ENCODE measurements around the gene ADAM23. TPM values are rescaled to one million over a fixed set of nuclear protein-coding genes. Genes with fewer than 3 reads are reported as not detected.

The ADAM23 gene
- total and polyA plus RNA-seq, 2 of the 13 experiments (the other 11 are each of a cell fraction or from before 2014, with no cell fraction given), result 0.04 TPM; not detected in 1

GRCh38 chr2:206585335-206585734 lies 142.0 kb downstream of the ADAM23 start:
- H4K20me1 ChIP-seq (ENCODE audit: insufficient read depth, low read length), result no peaks in the 10 kb centered on the region
- H3K4me3 ChIP-seq (replicated peaks in 1 of 3; ENCODE audit: insufficient read depth in 1 of 3, low read depth in 2 of 3, low read length in 3 of 3), result no peak overlapping the region
- no peak overlapping the region for H3K4me2 ChIP-seq (ENCODE audit: low read depth, low read length)
- POLR2A ChIA-PET, result no interaction called here
- CTCF ChIA-PET (ENCODE audit: low intra/inter-chr PET ratio, low total read pairs), result no interaction called here
- no peaks in the 10 kb centered on the region for H3K9me3 ChIP-seq (ENCODE audit: low read length)
- 51% methylated on average over 2 of the region's 2 CpGs for WGBS (ENCODE audit: low lambda C conversion rate)
- no peaks in the 10 kb centered on the region for H3K79me2 ChIP-seq (ENCODE audit: insufficient read depth, low read length)
- FAIRE-seq (no peak), ATAC-seq (no peak), DNase-seq (ENCODE audit: low spot score) (no peak)
- in situ Hi-C loops (cut with HindIII; ENCODE audit: extremely low pct_ligation_motif_present, low pct_unique_long_range_greater_than_20kb) (no loop called here), intact Hi-C loops (cut with micrococcal nuclease; ENCODE audit: unreplicated experiment) (no loop called here)
- H2AFZ ChIP-seq (ENCODE audit: low read length), result no peak overlapping the region
- no peak overlapping the region for H3K27ac ChIP-seq (ENCODE audit: extremely low read length, insufficient read depth, low read length)
- H3K36me3 ChIP-seq (replicated peaks in 1 of 2; ENCODE audit: control insufficient read depth in 1 of 2, insufficient read depth in 2 of 2, low read length in 2 of 2), result no peaks in the 10 kb centered on the region
- H3K27me3 ChIP-seq (ENCODE audit: control insufficient read depth in 1 of 2, insufficient read depth in 2 of 2, low read length in 2 of 2), result peaks cover 0 to 14% of the 10 kb centered on the region in 2 experiments; a peak in 2 of 5 replicates
- no TSS peak for BruUV-seq (replicated peaks)
- TF ChIP-seq AHR (CRISPR knock-in tag; IDR thresholded peaks at IDR 0.05), result no peak
- TF ChIP-seq HMG20A (CRISPR knock-in tag; IDR thresholded peaks at IDR 0.05; ENCODE audit: borderline replicate concordance), result no peak
- TF ChIP-seq RFXAP (CRISPR knock-in tag; IDR thresholded peaks at IDR 0.05; ENCODE audit: borderline replicate concordance), result no peak
- TF ChIP-seq TSC22D2 (CRISPR knock-in tag; IDR thresholded peaks at IDR 0.05; ENCODE audit: borderline replicate concordance), result no peak
- TF ChIP-seq NR3C1 (CRISPR knock-in tag; IDR thresholded peaks at IDR 0.05), result no peak
- no peak for TF ChIP-seq MIER3 (CRISPR knock-in tag; IDR thresholded peaks at IDR 0.05; ENCODE audit: borderline replicate concordance)
- TF ChIP-seq ZNF20 (CRISPR knock-in tag; IDR thresholded peaks at IDR 0.05), result no peak
- H3K4me1 ChIP-seq (ENCODE audit: insufficient read depth, low read length), result no peaks in the 10 kb centered on the region
- H3K9ac ChIP-seq (ENCODE audit: insufficient read depth, low read depth, low read length), result no peak overlapping the region

- Histone ChIP-seq H3K79me2 (ENCODE audit: insufficient read depth, low read length) (no peaks in the 10 kb centered on the region), H3K4me3 (replicated peaks in 1 of 3; ENCODE audit: insufficient read depth in 1 of 3, low read depth in 2 of 3, low read length in 3 of 3) (no peak overlapping the region), H2AFZ (ENCODE audit: low read length) (no peak overlapping the region), H3K27ac (ENCODE audit: extremely low read length, insufficient read depth, low read length) (no peak overlapping the region), H3K36me3 (replicated peaks in 1 of 2; ENCODE audit: control insufficient read depth in 1 of 2, insufficient read depth in 2 of 2, low read length in 2 of 2) (no peaks in the 10 kb centered on the region), H3K9ac (ENCODE audit: insufficient read depth, low read depth, low read length) (no peak overlapping the region), H3K4me1 (ENCODE audit: insufficient read depth, low read length) (no peaks in the 10 kb centered on the region), H3K4me2 (ENCODE audit: low read depth, low read length) (no peak overlapping the region), H3K27me3 (ENCODE audit: control insufficient read depth in 1 of 2, insufficient read depth in 2 of 2, low read length in 2 of 2) (peaks cover 0 to 14% of the 10 kb centered on the region in 2 experiments; a peak in 2 of 5 replicates), H3K9me3 (ENCODE audit: low read length) (no peaks in the 10 kb centered on the region), H4K20me1 (ENCODE audit: insufficient read depth, low read length) (no peaks in the 10 kb centered on the region)
- in situ Hi-C loops (cut with HindIII; ENCODE audit: extremely low pct_ligation_motif_present, low pct_unique_long_range_greater_than_20kb) (no loop called here), intact Hi-C loops (cut with micrococcal nuclease; ENCODE audit: unreplicated experiment) (no loop called here)
- FAIRE-seq (no peak), ATAC-seq (no peak), DNase-seq (ENCODE audit: low spot score) (no peak)
- ChIA-PET CTCF (ENCODE audit: low intra/inter-chr PET ratio, low total read pairs) (no interaction called here), POLR2A (no interaction called here)
- TF ChIP-seq ZNF749 (CRISPR knock-in tag; IDR thresholded peaks at IDR 0.05; ENCODE audit: borderline replicate concordance) (no peak), ZMYM2 (CRISPR knock-in tag; IDR thresholded peaks at IDR 0.05) (no peak), SP5 (CRISPR knock-in tag; IDR thresholded peaks at IDR 0.05; ENCODE audit: borderline replicate concordance, low read depth) (no peak), ZNF564 (CRISPR knock-in tag; IDR thresholded peaks at IDR 0.05) (no peak), SCMH1 (CRISPR knock-in tag; IDR thresholded peaks at IDR 0.05; ENCODE audit: borderline replicate concordance) (no peak), MTERF4 (CRISPR knock-in tag; IDR thresholded peaks at IDR 0.05) (no peak), CENPBD1 (CRISPR knock-in tag; IDR thresholded peaks at IDR 0.05; ENCODE audit: borderline replicate concordance, low read depth) (no peak), SKI (IDR thresholded peaks at IDR 0.05; ENCODE audit: partially characterized antibody) (no peak), PLRG1 (conservative IDR thresholded peaks at IDR 0.05) (no peak), KDM5B (CRISPR knock-in tag; IDR thresholded peaks at IDR 0.05; ENCODE audit: borderline replicate concordance) (no peak), RBFOX2 (IDR thresholded peaks at IDR 0.05; ENCODE audit: low read depth, low read length) (no peak)
- 0% methylated on average over 1 of the region's 1 CpG for WGBS (ENCODE audit: low lambda C conversion rate)
- no TSS peak for BruUV-seq (replicated peaks)
Observed at GRCh38 chr2:206586609-206587008, 143.3 kb downstream of the ADAM23 start.

Measured in HepG2 (cell line).